CD8-positive, alpha-beta memory T cell (primary cell): Measurements from ENCODE around the gene SRPK2. TPM values are rescaled to one million over a fixed set of nuclear protein-coding genes. Genes with fewer than 3 reads are reported as not detected.

ENCODE experiments used
- CTCF ChIA-PET: fragments of 350-600 bp; sonication (Branson Sonifier 250); formaldehyde crosslinking; loops from one replicate; lab custom pipeline; 2021; ENCODE audit warnings: antibody characterized with exemption; lab: Charles Lee
- POLR2A ChIA-PET: fragments of 350-600 bp; sonication (Branson Sonifier 250); formaldehyde crosslinking; loops from one replicate; lab custom pipeline; 2021; ENCODE audit warnings: antibody characterized with exemption; lab: Charles Lee
- DNase-seq, 5 donors: peaks; one replicate each; pipeline versions ENCODE4 v3.0.0 to v3.0.0-alpha.2; 2020 to 2022; ENCODE audit warnings: mixed read lengths in 1 of 5
- H3K27ac ChIP-seq: one replicate; pipeline ENCODE4 v1.7.0; 2013; ENCODE audit warnings: low read depth, mild to moderate bottlenecking, low read length, moderate library complexity
- H3K27me3 ChIP-seq: 2 replicates; pipeline ENCODE4 v1.7.0; 2013; ENCODE audit warnings: low read length, mild to moderate bottlenecking; ENCODE audit not compliant: insufficient read depth, poor library complexity, severe bottlenecking
- H3K36me3 ChIP-seq: 2 replicates; pipeline ENCODE4 v1.7.0; 2013; ENCODE audit warnings: mild to moderate bottlenecking, low read length, moderate library complexity; ENCODE audit not compliant: insufficient read depth
- H3K4me1 ChIP-seq: 2 replicates; pipeline ENCODE4 v1.7.0; 2013; ENCODE audit warnings: mild to moderate bottlenecking, low read length, moderate library complexity; ENCODE audit not compliant: insufficient read depth
- H3K4me3 ChIP-seq: 2 replicates; pipeline ENCODE4 v1.7.0; 2013; ENCODE audit warnings: mild to moderate bottlenecking, low read length
- H3K9me3 ChIP-seq: 2 replicates; pipeline ENCODE4 v1.7.0; 2013; ENCODE audit warnings: mild to moderate bottlenecking, low read length
- H3K27ac Mint-ChIP-seq, 8 donors: one replicate each; pipeline ENCODE4 v1.8.0; 2020 to 2021; ENCODE audit warnings: mixed read lengths in 8 of 8, mild to moderate bottlenecking in 6 of 8, inconsistent platforms in 3 of 8, moderate library complexity in 3 of 8
- H3K27me3 Mint-ChIP-seq, 2 donors: one replicate each; pipeline ENCODE4 v1.8.0; 2020 to 2021; ENCODE audit warnings: mixed read lengths in 2 of 2, mild to moderate bottlenecking in 1 of 2, moderate library complexity in 1 of 2
- H3K36me3 Mint-ChIP-seq, 3 donors: one replicate each; pipeline ENCODE4 v1.8.0; 2020 to 2021; ENCODE audit warnings: mixed read lengths in 3 of 3, inconsistent platforms in 1 of 3, mild to moderate bottlenecking in 1 of 3
- H3K4me1 Mint-ChIP-seq, 3 donors: one replicate each; pipeline ENCODE4 v1.8.0; 2020 to 2021; ENCODE audit warnings: mixed read lengths in 3 of 3, inconsistent platforms in 1 of 3, mild to moderate bottlenecking in 1 of 3
- H3K4me3 Mint-ChIP-seq, 7 donors: one replicate each; pipeline ENCODE4 v1.8.0; 2020 to 2021; ENCODE audit warnings: mixed read lengths in 7 of 7, mild to moderate bottlenecking in 6 of 7, moderate library complexity in 4 of 7, inconsistent platforms in 2 of 7
- H3K9me3 Mint-ChIP-seq, 5 donors: one replicate each; pipeline ENCODE4 v1.8.0; 2020 to 2022; ENCODE audit warnings: mixed read lengths in 5 of 5, mild to moderate bottlenecking in 3 of 5, moderate library complexity in 2 of 5, inconsistent platforms in 1 of 5
- polyA plus RNA-seq: library from polyadenylated mRNA; unstranded; fragments of 300-500 nt; fragmentation: Illumina TruSeq; gene quantifications from one replicate; pipeline ENCODE4 v1.2.3, GENCODE V29; 2021
- total RNA-seq, 2 experiments: library from RNA; stranded (reverse); gene quantifications; one replicate each; pipeline ENCODE4 v1.2.3, GENCODE V29; 2021

Gene SRPK2
- total and polyA plus RNA-seq, 3 experiments from 2014 or later: 40.8 to 59.5 (median 41.3) TPM

- H3K36me3 ChIP-seq: peaks cover 82% of the 10 kb centered on the region
- no peak overlapping the region for H3K4me3 Mint-ChIP-seq
- DNase-seq: no peak
- peak overlapping the region in 1 of 8 donors; percentile 54 for H3K27ac Mint-ChIP-seq
- no peak overlapping the region for H3K4me3 ChIP-seq
- H3K9me3 ChIP-seq: no peaks in the 10 kb centered on the region
- POLR2A ChIA-PET: interaction anchor here (0.6 kb wide), 2 partner anchors 39 to 41 kb away, joined by 4 read pairs; no protein-coding TSS in a partner anchor
- CTCF ChIA-PET: interaction anchor here (1.9 kb wide), 1 partner anchor 98 kb away, joined by 6 read pairs; no protein-coding TSS in a partner anchor
- no peaks in the 10 kb centered on the region for H3K27me3 Mint-ChIP-seq
- H3K4me1 ChIP-seq: no peaks in the 10 kb centered on the region
- peaks cover 4 to 92% (median 39%) of the 10 kb centered on the region in 3 donors for H3K36me3 Mint-ChIP-seq
- H3K9me3 Mint-ChIP-seq: no peaks in the 10 kb centered on the region
- H3K27me3 ChIP-seq: no peaks in the 10 kb centered on the region
- H3K4me1 Mint-ChIP-seq: peaks cover 13 to 29% (median 24%) of the 10 kb centered on the region in 3 donors
- no peak overlapping the region for H3K27ac ChIP-seq
Measured at GRCh38 chr7:105079348-105079747, 309.4 kb downstream of the SRPK2 start.

- Mint-ChIP-seq H3K27ac (peak overlapping the region in 2 of 8 donors; percentile 29 to 41), H3K27me3 (no peaks in the 10 kb centered on the region), H3K9me3 (no peaks in the 10 kb centered on the region), H3K4me1 (peaks cover 10 to 31% (median 28%) of the 10 kb centered on the region in 3 donors), H3K4me3 (no peak overlapping the region), H3K36me3 (peaks cover 7 to 86% (median 33%) of the 10 kb centered on the region in 3 donors)
- peaks cover 54% of the 10 kb centered on the region for H3K36me3 ChIP-seq
- no peaks in the 10 kb centered on the region for H3K4me1 ChIP-seq
- no peak for DNase-seq
- ChIA-PET POLR2A (interaction anchor here (0.7 kb wide), 1 partner anchor 78 kb away, joined by 8 read pairs; no protein-coding TSS in a partner anchor), CTCF (no interaction called here)
- H3K27ac ChIP-seq: no peak overlapping the region
- no peaks in the 10 kb centered on the region for H3K27me3 ChIP-seq
- no peaks in the 10 kb centered on the region for H3K9me3 ChIP-seq
- no peak overlapping the region for H3K4me3 ChIP-seq
Measured at GRCh38 chr7:105073143-105073542, 315.6 kb downstream of the SRPK2 start.

GRCh38 chr7:105068886-105069285, 319.8 kb downstream of the SRPK2 start:
- Mint-ChIP-seq H3K4me3 (no peak overlapping the region), H3K9me3 (no peaks in the 10 kb centered on the region), H3K36me3 (peaks cover 0 to 79% (median 9%) of the 10 kb centered on the region in 3 donors), H3K27me3 (no peaks in the 10 kb centered on the region), H3K27ac (peak overlapping the region in 3 of 8 donors; percentile 15 to 65 (median 30)), H3K4me1 (peaks cover 18 to 43% (median 36%) of the 10 kb centered on the region in 3 donors)
- Histone ChIP-seq H3K4me3 (no peak overlapping the region), H3K27ac (no peak overlapping the region), H3K4me1 (peaks cover 5% of the 10 kb centered on the region), H3K36me3 (peaks cover 26% of the 10 kb centered on the region), H3K9me3 (no peaks in the 10 kb centered on the region), H3K27me3 (no peaks in the 10 kb centered on the region)
- POLR2A ChIA-PET: no interaction called here
- CTCF ChIA-PET: interaction anchor here (1.1 to 1.3 kb wide), 3 partner anchors 17 to 87 kb away, joined by 3 to 4 read pairs (median 4); no protein-coding TSS in a partner anchor
- DNase-seq: no peak

GRCh38 chr7:105067691-105068090, 321.0 kb downstream of the SRPK2 start:
- H3K4me3 Mint-ChIP-seq: no peak overlapping the region
- peaks cover 28% of the 10 kb centered on the region for H3K36me3 ChIP-seq
- H3K4me1 Mint-ChIP-seq: peaks cover 27 to 55% (median 48%) of the 10 kb centered on the region in 3 donors
- POLR2A ChIA-PET: no interaction called here
- H3K9me3 Mint-ChIP-seq: no peaks in the 10 kb centered on the region
- CTCF ChIA-PET: interaction anchor here (1.1 to 1.3 kb wide), 2 partner anchors 16 to 84 kb away, joined by 3 to 4 read pairs; no protein-coding TSS in a partner anchor
- no peaks in the 10 kb centered on the region for H3K9me3 ChIP-seq
- H3K27ac ChIP-seq: no peak overlapping the region
- H3K27me3 Mint-ChIP-seq: no peaks in the 10 kb centered on the region
- H3K36me3 Mint-ChIP-seq: peaks cover 0 to 82% (median 11%) of the 10 kb centered on the region in 3 donors
- H3K27me3 ChIP-seq: no peaks in the 10 kb centered on the region
- H3K27ac Mint-ChIP-seq: peak overlapping the region in 4 of 8 donors; percentile 41 to 70 (median 58)
- peaks cover 9% of the 10 kb centered on the region for H3K4me1 ChIP-seq
- DNase-seq: no peak
- H3K4me3 ChIP-seq: no peak overlapping the region

Other genes starting within 250 kb of the SRPK2 start
- 10 to 100 TPM; 30.4 to 31.6 TPM for gene PUS7, start 133.3 kb upstream of the SRPK2 start, total RNA-seq
- gene PUS7, start 133.3 kb upstream of the SRPK2 start, polyA plus RNA-seq: 5.2 TPM
- gene RINT1, start 143.3 kb upstream of the SRPK2 start, total RNA-seq: 10 to 100 TPM; 28.4 to 29.6 TPM
- 15.1 TPM for gene RINT1, start 143.3 kb upstream of the SRPK2 start, polyA plus RNA-seq
- not detected for gene EFCAB10, start 192.6 kb upstream of the SRPK2 start, total RNA-seq
- not detected for gene EFCAB10, start 192.6 kb upstream of the SRPK2 start, polyA plus RNA-seq